Esophagus squamous epithelium (tissue), 5 donors: Measurements from ENCODE around the gene HOGA1. TPM values are rescaled to one million over a fixed set of nuclear protein-coding genes. Genes with fewer than 3 reads are reported as not detected.
"Not testable (repeated sequence)": the region's sequence is repeated elsewhere in the genome, so short reads cannot be mapped to it uniquely, and the experiment has no call there.

Experiments used
- DNase-seq: peaks from one replicate; lab custom pipeline; 2025; lab: John Stamatoyannopoulos, UW
- H3K27ac ChIP-seq, 4 donors: fragments of 200-600 bp; sonication (generic); one replicate each; pipeline ENCODE4 v1.5.1; 2016 to 2019; ENCODE audit warnings: mild to moderate bottlenecking in 1 of 4
- H3K27me3 ChIP-seq, 4 donors: fragments of 200-600 bp; sonication (generic); 1 replicate in 3 of 4; 2 replicates in 1 of 4; pipeline versions ENCODE4 v1.5.1 to v1.6.0; 2017 to 2021; ENCODE audit warnings: antibody characterized with exemption in 1 of 4
- H3K36me3 ChIP-seq, 3 donors: fragments of 200-600 bp; sonication (generic); one replicate each; pipeline ENCODE4 v1.5.1; 2016 to 2019
- H3K4me1 ChIP-seq, 3 donors: fragments of 200-600 bp; sonication (generic); one replicate each; pipeline ENCODE4 v1.5.1; 2017 to 2019
- H3K4me3 ChIP-seq, 4 donors: fragments of 200-600 bp; sonication (generic); 1 replicate in 3 of 4; 2 replicates in 1 of 4; pipeline ENCODE4 v1.5.1; 2016 to 2019; ENCODE audit warnings: mild to moderate bottlenecking in 2 of 4, moderate library complexity in 1 of 4
- H3K9me3 ChIP-seq, 3 donors: fragments of 200-600 bp; sonication (generic); one replicate each; pipeline ENCODE4 v1.5.1; 2016 to 2019
- CTCF ChIP-seq, 6 experiments: fragments of 450-650 bp in 4 of 6; fragments of 200-600 bp in 2 of 6; sonication (generic) in 2 of 6; IDR thresholded peaks; one replicate each; pipeline ENCODE4 v1.5.1; 2016 to 2019; ENCODE audit warnings: antibody characterized with exemption in 6 of 6, mild to moderate bottlenecking in 4 of 6, moderate library complexity in 4 of 6
- POLR2A ChIP-seq, 4 donors: fragments of 450-650 bp; IDR thresholded peaks; one replicate each; pipeline ENCODE4 v1.6.1; 2017; ENCODE audit warnings: antibody characterized with exemption in 4 of 4, mild to moderate bottlenecking in 4 of 4, moderate library complexity in 3 of 4
- WGBS, 2 donors: methylation state at CpG; one replicate each; pipeline ENCODE4 v1.1.5; 2018; 5-methylcytosine and 5-hydroxymethylcytosine counted together
- intact Hi-C: fragments of 100-400 bp; cut with DNase I; formaldehyde crosslinking; loops from one replicate; pipeline ENCODE4 v1.15.0; 2022
- total RNA-seq, 4 donors: library from RNA; depleted of rRNA; stranded (reverse); fragments of >200 nt; gene quantifications; one replicate each; pipeline ENCODE4 v1.1.0, GENCODE V29; 2016
- donor health status: DM: yes; HTN: yes; CAD: no.

HOGA1 gene
- total RNA-seq, 4 donors from 2014 or later: 0.62 to 1.1 (median 1.1) TPM

DNA sequence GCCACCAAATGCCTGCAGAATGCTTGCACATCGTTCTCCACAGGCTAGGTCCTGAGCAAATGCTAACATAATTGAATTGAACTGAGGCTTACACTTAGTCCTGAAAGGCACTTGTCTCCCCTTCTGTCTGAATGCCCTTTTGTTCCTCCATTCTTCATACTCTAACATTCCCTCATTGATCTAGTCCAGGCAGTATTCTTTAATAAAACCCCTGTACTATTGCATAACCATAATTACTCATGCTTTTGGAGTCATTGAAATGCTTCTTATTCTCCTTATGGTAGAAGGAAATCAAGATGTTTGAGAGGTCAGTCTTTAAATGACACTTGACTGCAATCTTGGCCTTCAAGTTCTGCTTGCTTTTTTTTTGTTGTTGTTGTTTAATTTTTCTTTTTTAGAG lies 63.4 kb downstream of the HOGA1 start:
- Histone ChIP-seq H3K4me1 (peaks cover 18 to 76% (median 44%) of the 10 kb centered on the region in 3 donors), H3K27ac (peak overlapping the region in 3 of 4 donors; percentile 58 to 74 (median 69)), H3K9me3 (no peaks in the 10 kb centered on the region), H3K36me3 (peaks cover 0 to 55% (median 5%) of the 10 kb centered on the region in 3 donors), H3K27me3 (no peaks in the 10 kb centered on the region), H3K4me3 (no peak overlapping the region)
- DNase-seq: no peak
- 59 to 86% methylated on average over 1 of the region's 1 CpG for WGBS, 2 donors
- intact Hi-C loops: no loop called here
- TF ChIP-seq CTCF (IDR thresholded peaks at IDR 0.05): no peak
- TF ChIP-seq POLR2A (IDR thresholded peaks at IDR 0.05): no peak

- intact Hi-C loops: no loop called here
- H3K4me3 ChIP-seq: no peak overlapping the region
- H3K4me1 ChIP-seq: peaks cover 18 to 70% (median 37%) of the 10 kb centered on the region in 3 donors
- H3K27ac ChIP-seq: peak overlapping the region; percentile 58 to 78 (median 72)
- DNase-seq: no peak
- WGBS, 2 donors: 61 to 67% methylated on average over 5 of the region's 5 CpGs
- no peaks in the 10 kb centered on the region for H3K27me3 ChIP-seq
- H3K36me3 ChIP-seq: peaks cover 0 to 59% (median 5%) of the 10 kb centered on the region in 3 donors
- TF ChIP-seq CTCF (IDR thresholded peaks at IDR 0.05) (no peak), POLR2A (IDR thresholded peaks at IDR 0.05) (peak in 2 of 4 donors; percentile 19 to 42)
- H3K9me3 ChIP-seq: no peaks in the 10 kb centered on the region
Observed at GRCh38 chr10:97648562-97649404, 64.6 kb downstream of the HOGA1 start.

GRCh38 chr10:97649405-97649750 lies 65.2 kb downstream of the HOGA1 start:
- Histone ChIP-seq H3K36me3 (peaks cover 0 to 59% (median 5%) of the 10 kb centered on the region in 3 donors), H3K27ac (peak overlapping the region; percentile 58 to 78 (median 72)), H3K4me1 (peaks cover 18 to 70% (median 37%) of the 10 kb centered on the region in 3 donors)
- WGBS, 2 donors: 93 to 95% methylated on average over 2 to 4 of the region's 4 CpGs
- H3K9me3 ChIP-seq, H3K4me3 ChIP-seq, DNase-seq, H3K27me3 ChIP-seq, intact Hi-C loops: not testable (repeated sequence)

- intact Hi-C loops: no loop called here
- no peak for DNase-seq
- 78 to 93% methylated on average over 2 to 3 of the region's 3 CpGs for WGBS, 2 donors
- peak overlapping the region in 3 of 4 donors; percentile 23 to 69 (median 60) for H3K27ac ChIP-seq
- no peaks in the 10 kb centered on the region for H3K27me3 ChIP-seq
- H3K36me3 ChIP-seq: peaks cover 0 to 63% (median 5%) of the 10 kb centered on the region in 3 donors
- TF ChIP-seq CTCF (IDR thresholded peaks at IDR 0.05) (no peak), POLR2A (IDR thresholded peaks at IDR 0.05) (no peak)
- H3K4me1 ChIP-seq: peaks cover 18 to 62% (median 37%) of the 10 kb centered on the region in 3 donors
- H3K4me3 ChIP-seq: no peak overlapping the region
- H3K9me3 ChIP-seq: no peaks in the 10 kb centered on the region
Observed at GRCh38 chr10:97650726-97651125, 66.5 kb downstream of the HOGA1 start.

DNA sequence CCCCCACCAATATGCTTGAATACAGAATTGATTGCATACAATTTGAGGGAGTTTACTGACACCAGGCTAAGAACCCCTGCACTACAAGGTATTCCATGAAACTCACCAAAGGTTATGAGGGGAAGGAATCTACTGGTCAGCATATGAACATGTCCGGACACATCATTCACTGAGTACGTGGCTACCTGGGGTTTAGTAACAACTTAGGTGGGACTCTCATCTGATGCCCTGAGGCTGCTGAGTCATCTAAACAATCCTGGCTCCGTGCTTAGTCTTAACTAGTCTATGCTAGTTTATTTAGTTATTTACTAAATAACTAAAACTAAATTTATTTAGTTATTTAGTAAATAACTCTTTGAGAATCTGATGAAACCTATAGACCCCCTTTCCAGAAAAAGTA lies 67.6 kb downstream of the HOGA1 start:
- no peak for TF ChIP-seq POLR2A (IDR thresholded peaks at IDR 0.05)
- TF ChIP-seq CTCF (IDR thresholded peaks at IDR 0.05): no peak
- H3K4me3 ChIP-seq: no peak overlapping the region
- no peak for DNase-seq
- H3K36me3 ChIP-seq: peaks cover 9 to 66% (median 13%) of the 10 kb centered on the region in 3 donors
- no peaks in the 10 kb centered on the region for H3K9me3 ChIP-seq
- peak overlapping the region; percentile 6 to 69 (median 38) for H3K27ac ChIP-seq
- intact Hi-C loops: no loop called here
- H3K27me3 ChIP-seq: no peaks in the 10 kb centered on the region
- 36 to 60% methylated on average over 3 of the region's 3 CpGs for WGBS, 2 donors
- peaks cover 18 to 57% (median 37%) of the 10 kb centered on the region in 3 donors for H3K4me1 ChIP-seq
